ENCODE data around the gene TBC1D1. TPM values are rescaled to one million over a fixed set of nuclear protein-coding genes. Genes with fewer than 3 reads are reported as not detected.

Gene TBC1D1
- total RNA-seq, 1 donor from 2014 or later = 107 TPM

DNA sequence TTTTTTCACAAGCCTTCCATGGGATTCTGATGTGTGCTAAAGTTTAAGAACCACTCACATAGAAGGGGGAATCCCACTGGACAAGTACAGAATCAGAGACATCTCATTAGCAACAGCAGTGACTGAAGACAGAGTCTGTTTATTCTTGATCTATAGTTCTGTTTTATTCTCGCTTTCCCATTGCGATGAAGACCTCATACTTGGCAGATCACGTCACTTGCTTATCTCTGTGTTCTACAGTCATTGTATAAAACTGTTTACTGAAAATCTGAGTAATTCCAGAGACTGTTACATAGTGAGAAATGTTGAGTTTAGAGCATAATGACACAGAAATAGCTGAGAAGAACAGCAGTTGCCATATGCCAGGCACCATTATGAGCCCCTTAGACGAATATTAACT is 254.9 kb downstream of the TBC1D1 start:
- peak in 1 of 2 donors; percentile 64 for DNase-seq (ENCODE audit: low read depth in 2 of 2)

GRCh38 chr4:38146383-38146782 is 255.5 kb downstream of the TBC1D1 start:
- DNase-seq (ENCODE audit: low read depth in 2 of 2) = no peak

DNA sequence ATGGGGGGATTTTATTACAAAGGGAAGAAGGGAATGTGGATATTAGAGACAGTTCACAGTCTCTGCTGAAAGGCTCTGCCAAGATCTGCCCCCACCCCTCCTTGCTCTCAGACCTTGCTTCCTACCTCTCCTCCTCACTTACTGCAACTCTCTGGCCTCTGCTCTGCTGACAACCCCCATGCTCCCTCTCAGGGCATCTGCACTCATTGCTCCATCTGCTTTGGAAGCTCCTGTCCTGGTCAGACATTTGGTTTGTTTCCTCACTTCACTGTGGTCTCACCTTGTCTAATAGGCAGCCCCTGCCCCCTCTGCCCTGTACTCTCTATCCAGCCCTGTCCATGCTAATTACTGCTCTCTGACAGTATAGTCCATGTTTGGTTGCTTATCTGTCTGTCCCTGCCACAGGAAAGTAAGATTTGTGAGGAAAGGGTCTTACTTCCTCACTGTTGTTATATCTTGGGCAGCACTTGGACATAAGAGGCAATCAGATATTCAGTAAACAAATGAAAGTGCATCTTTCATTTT is 258.6 kb downstream of the TBC1D1 start:
- no peak for DNase-seq (ENCODE audit: low read depth in 2 of 2)

GRCh38 chr4:38149997-38150671 is 259.2 kb downstream of the TBC1D1 start:
- DNase-seq (ENCODE audit: low read depth in 2 of 2) = no peak

DNA sequence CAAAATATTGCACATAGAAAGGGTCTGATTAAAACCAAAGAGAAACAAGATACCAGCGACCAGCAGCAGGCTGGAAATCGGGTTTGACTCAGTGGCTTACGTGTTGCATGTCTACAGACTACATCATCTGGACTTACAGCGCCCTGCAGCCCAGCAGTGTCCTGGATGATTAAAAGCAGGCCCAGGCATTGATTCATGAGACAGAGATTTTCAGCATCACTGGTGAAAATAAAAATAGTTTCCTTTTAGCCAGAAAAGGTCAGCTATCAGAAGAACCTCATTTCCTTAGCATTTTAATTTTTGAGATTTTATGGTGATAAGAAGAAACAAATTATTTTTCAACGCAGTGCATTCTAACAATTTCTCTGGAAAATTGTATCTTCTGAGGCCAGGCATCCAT is 259.9 kb downstream of the TBC1D1 start:
- no peak for DNase-seq (ENCODE audit: low read depth in 2 of 2)

- DNase-seq (ENCODE audit: low read depth in 2 of 2) = no peak
These were observed 261.0 kb downstream of the TBC1D1 start for GRCh38 chr4:38151873-38152272.

- DNase-seq (ENCODE audit: low read depth in 2 of 2) = no peak
These were observed 261.4 kb downstream of the TBC1D1 start for GRCh38 chr4:38152305-38152704.

DNA sequence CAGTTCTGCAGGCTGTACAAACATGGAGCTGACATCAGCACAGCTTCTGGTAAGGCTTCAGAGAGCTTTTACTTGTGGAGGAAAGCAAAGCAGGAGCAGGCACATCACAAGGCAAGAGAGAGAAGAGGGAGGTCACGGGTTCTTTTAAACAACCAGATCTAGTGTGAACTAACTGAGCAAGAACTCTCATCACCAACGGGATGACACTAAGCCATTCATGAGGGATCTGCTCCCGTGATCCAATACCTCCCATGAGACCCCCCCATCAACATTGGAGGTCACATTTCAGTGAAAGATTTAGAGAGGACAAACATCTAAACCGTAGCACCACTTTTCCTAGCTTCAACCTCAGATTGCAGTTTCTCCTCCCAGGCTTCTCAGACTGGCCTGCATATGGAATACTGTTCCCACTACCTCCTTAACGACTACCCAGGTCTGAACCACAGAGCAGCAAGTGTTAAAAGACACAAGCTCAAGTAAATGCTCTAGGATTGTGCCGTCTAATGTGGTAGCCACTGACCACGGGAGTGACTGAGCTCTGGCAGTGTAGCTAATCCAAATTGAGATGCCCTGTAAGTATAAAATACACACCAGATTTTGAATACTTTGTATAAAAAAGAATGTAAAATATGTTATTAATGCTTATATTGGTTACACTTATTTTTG is 262.0 kb downstream of the TBC1D1 start:
- no peak for DNase-seq (ENCODE audit: low read depth in 2 of 2)

DNA sequence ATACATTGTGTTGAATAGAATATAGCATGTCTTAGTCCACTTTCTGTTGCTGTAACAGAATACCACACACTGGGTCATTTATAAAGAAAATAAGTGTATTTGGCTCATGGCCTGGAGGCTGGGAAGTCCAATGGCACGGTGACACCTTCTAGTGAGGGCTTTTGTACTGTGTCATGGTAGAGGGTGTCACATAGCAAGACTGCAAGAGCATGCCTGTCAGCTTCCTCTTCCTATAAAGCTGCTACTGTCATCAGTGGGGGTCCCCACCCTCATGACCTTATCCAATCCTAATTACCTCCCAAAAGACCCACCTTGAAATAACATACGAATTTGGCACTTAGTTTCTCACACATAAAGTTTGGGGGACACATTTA is 262.5 kb downstream of the TBC1D1 start:
- DNase-seq (ENCODE audit: low read depth in 2 of 2) = no peak

GRCh38 chr4:38154252-38154651 is 263.4 kb downstream of the TBC1D1 start:
- DNase-seq (ENCODE audit: low read depth in 2 of 2) = no peak

GRCh38 chr4:38154681-38155588 is 264.1 kb downstream of the TBC1D1 start:
- DNase-seq (ENCODE audit: low read depth in 2 of 2) = no peak

- DNase-seq (ENCODE audit: low read depth in 2 of 2) = no peak
These were observed 264.9 kb downstream of the TBC1D1 start for GRCh38 chr4:38155589-38156294.

GRCh38 chr4:38157592-38157991 is 266.7 kb downstream of the TBC1D1 start:
- no peak for DNase-seq (ENCODE audit: low read depth in 2 of 2)

DNA sequence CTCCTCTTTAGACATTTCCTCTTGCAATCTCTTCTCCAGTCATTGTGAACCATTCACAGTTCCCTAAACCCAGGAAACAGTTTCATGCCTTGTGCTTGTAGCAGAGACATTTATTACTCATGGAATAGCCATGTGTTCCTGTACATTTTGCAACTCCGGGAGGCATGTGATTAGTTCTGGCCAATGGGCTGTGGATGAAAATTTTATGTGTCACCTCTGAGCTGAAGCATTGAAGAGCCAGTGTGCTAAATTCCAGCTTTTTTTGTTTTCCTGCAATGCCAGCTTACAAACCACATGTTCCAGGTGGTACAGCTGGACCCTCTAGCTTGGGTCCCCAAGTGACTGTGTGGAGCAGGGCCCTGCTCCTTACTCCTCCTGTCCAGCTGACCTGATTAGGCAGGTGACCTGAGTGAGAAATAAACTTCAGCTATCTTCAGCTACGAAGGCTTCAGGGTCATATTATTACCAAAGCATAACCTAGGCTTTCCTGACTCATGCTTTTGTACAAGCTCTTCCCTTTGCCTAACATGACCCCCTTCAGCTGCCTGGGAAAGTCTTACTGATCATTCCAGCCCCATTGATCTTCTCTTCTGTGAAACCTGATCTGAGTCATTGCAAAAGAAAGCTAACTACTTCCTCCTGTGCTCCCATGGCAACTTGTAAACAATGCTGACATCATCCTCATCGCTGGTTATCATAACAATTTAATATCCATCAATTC is 269.8 kb downstream of the TBC1D1 start:
- peak; percentile 93 to 96 for DNase-seq (ENCODE audit: low read depth in 2 of 2)

DNA sequence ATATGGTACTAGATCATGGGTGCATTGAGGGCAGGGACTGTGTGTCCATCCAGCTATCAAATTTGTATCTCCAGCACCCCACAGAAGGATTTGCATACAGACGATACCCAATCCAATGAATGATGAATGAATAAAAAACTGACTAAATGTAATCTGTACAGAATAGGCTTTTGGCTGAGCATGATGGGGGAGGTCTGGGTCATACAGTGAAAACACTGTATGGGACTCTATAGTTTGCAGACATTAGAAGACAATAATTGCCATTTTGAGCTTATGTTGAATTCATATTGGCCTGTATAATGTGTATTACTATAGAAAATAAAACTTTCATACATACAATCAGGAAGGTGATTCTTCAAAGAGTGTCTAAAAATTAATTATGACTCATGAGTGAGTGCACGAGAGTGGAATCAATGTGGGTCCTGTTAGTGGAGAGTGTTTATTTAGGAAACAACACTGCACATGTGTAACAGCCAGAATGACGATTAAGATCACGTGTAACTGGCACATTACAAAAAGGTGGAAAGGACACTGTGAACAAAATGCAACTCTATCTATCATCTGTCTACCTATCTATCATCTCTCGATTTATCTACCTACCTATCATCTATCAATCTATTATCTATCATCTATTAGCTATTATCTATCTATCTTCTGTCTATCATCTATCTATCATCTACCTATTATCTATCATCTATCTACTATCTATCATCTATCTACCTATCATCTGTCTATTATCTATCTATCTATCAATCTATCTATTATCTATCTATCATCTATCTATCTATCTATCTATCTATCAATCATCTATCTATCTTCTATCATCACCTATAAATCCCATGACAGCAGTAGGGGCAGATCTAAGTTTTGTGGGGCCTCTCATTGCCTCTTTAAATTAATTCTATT is 270.6 kb downstream of the TBC1D1 start:
- DNase-seq (ENCODE audit: low read depth in 2 of 2) = peak; percentile 89

DNA sequence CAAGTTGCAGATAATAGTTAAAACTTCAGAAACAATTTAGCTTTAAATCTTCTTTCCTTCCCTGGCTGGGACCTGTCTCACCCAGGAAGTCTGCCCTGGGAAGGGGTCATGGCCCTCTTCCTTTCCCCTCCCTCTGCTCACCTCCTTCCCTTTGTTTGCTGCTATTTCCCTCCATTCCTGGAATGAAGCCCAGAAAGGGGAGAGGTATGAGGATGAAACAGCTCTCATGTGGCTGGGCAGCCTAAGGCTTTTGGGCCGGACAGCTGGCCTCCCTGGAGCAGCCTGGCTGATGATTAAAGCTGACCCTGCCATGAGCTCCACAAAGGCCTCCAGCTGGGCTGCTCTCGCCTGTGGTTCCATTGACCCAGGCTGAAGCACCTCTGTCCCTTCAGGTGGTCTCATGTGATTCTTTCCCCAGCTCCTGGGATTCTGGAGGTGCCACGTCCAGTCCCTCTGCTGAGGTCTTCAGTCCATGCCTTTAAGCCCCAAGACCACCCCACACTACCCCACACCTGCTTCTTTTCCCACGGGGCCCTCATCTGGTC is 271.4 kb downstream of the TBC1D1 start:
- DNase-seq (ENCODE audit: low read depth in 2 of 2) = peak; percentile 89 to 95

GRCh38 chr4:38163216-38164006 is 272.5 kb downstream of the TBC1D1 start:
- peak in 1 of 2 donors; percentile 70 for DNase-seq (ENCODE audit: low read depth in 2 of 2)

DNA sequence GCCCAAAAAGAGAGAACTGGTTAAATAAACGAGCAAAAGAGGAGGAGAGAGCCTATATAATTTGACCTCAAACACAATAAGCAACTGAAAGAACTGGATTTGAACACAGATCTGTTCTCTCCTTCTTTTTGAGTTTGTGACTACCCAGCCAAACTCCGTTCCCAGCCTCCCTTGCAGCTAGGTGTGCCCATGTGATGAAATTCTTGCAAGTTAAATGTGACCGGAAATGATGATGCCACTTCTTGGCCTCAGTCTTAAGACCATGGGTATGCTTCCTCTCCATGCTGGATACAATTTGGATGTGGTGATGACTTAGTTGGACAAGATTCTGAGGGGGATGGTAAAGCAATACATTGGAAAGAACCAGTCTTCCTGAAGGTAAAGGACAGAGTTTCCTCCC is 273.5 kb downstream of the TBC1D1 start:
- no peak for DNase-seq (ENCODE audit: low read depth in 2 of 2)

GRCh38 chr4:38166082-38166481 is 275.2 kb downstream of the TBC1D1 start:
- no peak for DNase-seq (ENCODE audit: low read depth in 2 of 2)

All from lung microvascular endothelial cell (primary cell).